H1 (cell line): ENCODE measurements around the gene SSBP3.

Source experiments
- CTCF ChIP-seq, 3 experiments: IDR thresholded peaks; 1 replicate in 2 of 3; 2 replicates in 1 of 3; pipeline versions ENCODE4 v1.5.1 to v1.6.1; 2011; ENCODE audit warnings: low read length in 3 of 3, mild to moderate bottlenecking in 3 of 3, inconsistent platforms in 2 of 3, low read depth in 1 of 3, moderate library complexity in 1 of 3; ENCODE audit not compliant: insufficient read depth in 1 of 3; ENCODE audit errors: control extremely low read depth in 1 of 3
- MAX ChIP-seq: IDR thresholded peaks from 2 replicates; pipeline ENCODE4 v1.6.1; 2012; ENCODE audit warnings: inconsistent platforms
- POLR2AphosphoS5 ChIP-seq: IDR thresholded peaks from 2 replicates; pipeline ENCODE4 v1.6.1; 2011; ENCODE audit warnings: low read depth, low read length
- TBP ChIP-seq: IDR thresholded peaks from 2 replicates; pipeline ENCODE4 v1.6.1; 2011; ENCODE audit warnings: low read depth, low read length, improper control_type of control experiment
- ZNF274 ChIP-seq: IDR thresholded peaks from 2 replicates; pipeline ENCODE4 v1.7.0; 2012; ENCODE audit warnings: low read length, borderline replicate concordance; ENCODE audit errors: extremely low read depth

- TF ChIP-seq CTCF (IDR thresholded peaks at IDR 0.05; ENCODE audit: control extremely low read depth in 1 of 3, insufficient read depth in 1 of 3, low read depth in 1 of 3, low read length in 3 of 3) (no peak), ZNF274 (no peak), MAX (no peak), TBP (no peak), POLR2AphosphoS5 (no peak)
Measured at GRCh38 chr1:54249819-54250435, 156.3 kb downstream of the SSBP3 start.
